ENCODE measurements around the gene RSRC1. TPM values are rescaled to one million over a fixed set of nuclear protein-coding genes. Genes with fewer than 3 reads are reported as not detected.

RSRC1 gene
- total RNA-seq, 4 donors from 2014 or later: 23.5 to 31.8 (median 26.6) TPM

GRCh38 chr3:158368271-158368670, 258.4 kb downstream of the RSRC1 start:
- no peak for TF ChIP-seq POLR2A (IDR thresholded peaks at IDR 0.05)
- TF ChIP-seq, protein P1, sequence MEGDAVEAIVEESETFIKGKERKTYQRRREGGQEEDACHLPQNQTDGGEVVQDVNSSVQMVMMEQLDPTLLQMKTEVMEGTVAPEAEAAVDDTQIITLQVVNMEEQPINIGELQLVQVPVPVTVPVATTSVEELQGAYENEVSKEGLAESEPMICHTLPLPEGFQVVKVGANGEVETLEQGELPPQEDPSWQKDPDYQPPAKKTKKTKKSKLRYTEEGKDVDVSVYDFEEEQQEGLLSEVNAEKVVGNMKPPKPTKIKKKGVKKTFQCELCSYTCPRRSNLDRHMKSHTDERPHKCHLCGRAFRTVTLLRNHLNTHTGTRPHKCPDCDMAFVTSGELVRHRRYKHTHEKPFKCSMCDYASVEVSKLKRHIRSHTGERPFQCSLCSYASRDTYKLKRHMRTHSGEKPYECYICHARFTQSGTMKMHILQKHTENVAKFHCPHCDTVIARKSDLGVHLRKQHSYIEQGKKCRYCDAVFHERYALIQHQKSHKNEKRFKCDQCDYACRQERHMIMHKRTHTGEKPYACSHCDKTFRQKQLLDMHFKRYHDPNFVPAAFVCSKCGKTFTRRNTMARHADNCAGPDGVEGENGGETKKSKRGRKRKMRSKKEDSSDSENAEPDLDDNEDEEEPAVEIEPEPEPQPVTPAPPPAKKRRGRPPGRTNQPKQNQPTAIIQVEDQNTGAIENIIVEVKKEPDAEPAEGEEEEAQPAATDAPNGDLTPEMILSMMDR (IDR thresholded peaks at IDR 0.05): no peak
- intact Hi-C loops (cut with DNase I; ENCODE audit: low total_unique reads): no loop called here
- H3K4me3 ChIP-seq (ENCODE audit: low read depth, poor library complexity, severe bottlenecking): no peak overlapping the region
- no peak for DNase-seq (ENCODE audit: low spot score in 2 of 2)
- WGBS, 2 donors: 79 to 90% methylated on average over 2 of the region's 2 CpGs

- intact Hi-C loops (cut with DNase I; ENCODE audit: low total_unique reads): no loop called here
These were observed 259.4 kb downstream of the RSRC1 start for GRCh38 chr3:158369279-158369678.

GRCh38 chr3:158379517-158379916, 269.6 kb downstream of the RSRC1 start:
- H3K4me3 ChIP-seq (ENCODE audit: low read depth, poor library complexity, severe bottlenecking): no peak overlapping the region
- intact Hi-C loops (cut with DNase I; ENCODE audit: low total_unique reads): no loop called here
- 91 to 93% methylated on average over 4 of the region's 4 CpGs for WGBS, 2 donors
- no peak for DNase-seq (ENCODE audit: low spot score in 2 of 2)
- TF ChIP-seq POLR2A (IDR thresholded peaks at IDR 0.05): no peak
- TF ChIP-seq, protein P1 (IDR thresholded peaks at IDR 0.05): no peak

More at GRCh38 chr3:158369279-158369678, 259.4 kb downstream of the RSRC1 start:
- no peak for DNase-seq (ENCODE audit: low spot score in 2 of 2)
- TF ChIP-seq, protein P1 (IDR thresholded peaks at IDR 0.05): no peak
- no peak for TF ChIP-seq POLR2A (IDR thresholded peaks at IDR 0.05)
- WGBS, 2 donors: 92 to 93% methylated on average over 1 of the region's 1 CpG
- no peak overlapping the region for H3K4me3 ChIP-seq (ENCODE audit: low read depth, poor library complexity, severe bottlenecking)

GRCh38 chr3:158381262-158381868, 271.5 kb downstream of the RSRC1 start:
- WGBS, 2 donors: 82 to 83% methylated on average over 2 of the region's 2 CpGs

GRCh38 chr3:158382479-158382878, 272.6 kb downstream of the RSRC1 start:
- TF ChIP-seq, protein P1 (IDR thresholded peaks at IDR 0.05): no peak
- TF ChIP-seq POLR2A (IDR thresholded peaks at IDR 0.05): no peak
- WGBS, 2 donors: 46 to 73% methylated on average over 2 of the region's 2 CpGs
- no peak overlapping the region for H3K4me3 ChIP-seq (ENCODE audit: low read depth, poor library complexity, severe bottlenecking)
- intact Hi-C loops (cut with DNase I; ENCODE audit: low total_unique reads): no loop called here
- no peak for DNase-seq (ENCODE audit: low spot score in 2 of 2)

More at GRCh38 chr3:158381262-158381868, 271.5 kb downstream of the RSRC1 start:
- no peak for TF ChIP-seq POLR2A (IDR thresholded peaks at IDR 0.05)
- TF ChIP-seq, protein P1 (IDR thresholded peaks at IDR 0.05): no peak
- intact Hi-C loops (cut with DNase I; ENCODE audit: low total_unique reads): no loop called here
- no peak overlapping the region for H3K4me3 ChIP-seq (ENCODE audit: low read depth, poor library complexity, severe bottlenecking)
- DNase-seq (ENCODE audit: low spot score in 2 of 2): no peak

- no peak overlapping the region for H3K4me3 ChIP-seq (ENCODE audit: low read depth, poor library complexity, severe bottlenecking)
- DNase-seq (ENCODE audit: low spot score in 2 of 2): no peak
- 89 to 94% methylated on average over 2 of the region's 2 CpGs for WGBS, 2 donors
- intact Hi-C loops (cut with DNase I; ENCODE audit: low total_unique reads): no loop called here
- TF ChIP-seq, protein P1 (IDR thresholded peaks at IDR 0.05): no peak
- TF ChIP-seq POLR2A (IDR thresholded peaks at IDR 0.05): no peak
These were observed 274.1 kb downstream of the RSRC1 start for GRCh38 chr3:158384019-158384418.
